H9 (cell line): Measurements from ENCODE around the gene KLF6. TPM values are rescaled to one million over a fixed set of nuclear protein-coding genes. Genes with fewer than 3 reads are reported as not detected.

ENCODE experiments used
- DNase-seq: peaks from one replicate; pipeline ENCODE4 v3.0.0-alpha.2; 2017
- H2AFZ ChIP-seq: one replicate; pipeline ENCODE4 v1.6.1; 2013; ENCODE audit warnings: mild to moderate bottlenecking, low read length, control low read depth, moderate library complexity
- H2AK5ac ChIP-seq: 2 replicates; pipeline ENCODE4 v1.6.1; 2013; ENCODE audit warnings: low read length, control low read depth, mixed read lengths; ENCODE audit not compliant: insufficient read length
- H2BK120ac ChIP-seq: one replicate; pipeline ENCODE4 v1.6.1; 2013; ENCODE audit warnings: low read depth, mild to moderate bottlenecking, low read length, control low read depth, inconsistent platforms; ENCODE audit not compliant: poor library complexity, severe bottlenecking
- H2BK12ac ChIP-seq: 2 replicates; pipeline ENCODE4 v1.6.1; 2013; ENCODE audit warnings: low read length, control low read depth, mixed read lengths, low read depth; ENCODE audit not compliant: insufficient read length
- H2BK15ac ChIP-seq: 2 replicates; pipeline ENCODE4 v1.6.1; 2013; ENCODE audit warnings: low read depth, low read length, control low read depth
- H2BK20ac ChIP-seq: one replicate; pipeline ENCODE4 v1.6.1; 2013; ENCODE audit warnings: low read depth, mild to moderate bottlenecking, low read length, control low read depth, inconsistent platforms; ENCODE audit not compliant: poor library complexity, severe bottlenecking
- H2BK5ac ChIP-seq: 2 replicates; pipeline ENCODE4 v1.6.1; 2013; ENCODE audit warnings: low read length, control low read depth, mixed read lengths; ENCODE audit not compliant: insufficient read length
- H3K14ac ChIP-seq: 2 replicates; pipeline ENCODE4 v1.6.1; 2013; ENCODE audit warnings: low read length, control low read depth; ENCODE audit not compliant: insufficient read depth
- H3K18ac ChIP-seq: 2 replicates; pipeline ENCODE4 v1.6.1; 2013; ENCODE audit warnings: low read depth, mild to moderate bottlenecking, mixed read lengths, low read length, control low read depth; ENCODE audit not compliant: insufficient read length
- H3K23ac ChIP-seq: 2 replicates; pipeline ENCODE4 v1.6.1; 2013; ENCODE audit warnings: low read length, control low read depth, mixed read lengths, low read depth; ENCODE audit not compliant: insufficient read length
- H3K23me2 ChIP-seq: 2 replicates; pipeline ENCODE4 v1.6.1; 2013; ENCODE audit warnings: low read depth, mild to moderate bottlenecking, mixed read lengths, low read length, control low read depth; ENCODE audit not compliant: insufficient read length, poor library complexity, severe bottlenecking
- H3K27ac ChIP-seq: 2 replicates; pipeline ENCODE4 v1.5.1; 2013; ENCODE audit warnings: low read length, control low read depth, mixed read lengths, low read depth; ENCODE audit not compliant: insufficient read length
- H3K27me3 ChIP-seq: 2 replicates; pipeline ENCODE4 v1.6.1; 2013; ENCODE audit warnings: low read length, control low read depth, inconsistent platforms; ENCODE audit not compliant: insufficient read depth
- H3K4ac ChIP-seq: 2 replicates; pipeline ENCODE4 v1.6.1; 2013; ENCODE audit warnings: low read depth, mild to moderate bottlenecking, control low read depth, inconsistent platforms, low read length, moderate library complexity
- H3K4me1 ChIP-seq: 2 replicates; pipeline ENCODE4 v1.6.1; 2013; ENCODE audit warnings: low read length, control low read depth, inconsistent platforms; ENCODE audit not compliant: insufficient read depth
- H3K4me2 ChIP-seq: 2 replicates; pipeline ENCODE4 v1.6.1; 2013; ENCODE audit warnings: low read length, control low read depth, mixed read lengths; ENCODE audit not compliant: insufficient read length, insufficient read depth
- H3K56ac ChIP-seq: 2 replicates; pipeline ENCODE4 v1.6.1; 2013; ENCODE audit warnings: low read depth, mild to moderate bottlenecking, mixed read lengths, low read length, control low read depth; ENCODE audit not compliant: insufficient read length
- H3K79me1 ChIP-seq: 2 replicates; pipeline ENCODE4 v1.6.1; 2013; ENCODE audit warnings: low read depth, mild to moderate bottlenecking, moderate library complexity, low read length, control low read depth, inconsistent platforms; ENCODE audit not compliant: insufficient read depth, poor library complexity, severe bottlenecking
- H3K79me2 ChIP-seq: 2 replicates; pipeline ENCODE4 v1.6.1; 2013; ENCODE audit warnings: low read length, control low read depth, inconsistent platforms; ENCODE audit not compliant: insufficient read depth
- H3K9ac ChIP-seq: 2 replicates; pipeline ENCODE4 v1.6.1; 2013; ENCODE audit warnings: low read length, control low read depth, mixed read lengths; ENCODE audit not compliant: insufficient read length; ENCODE audit errors: extremely low read depth
- H3K9me3 ChIP-seq: one replicate; pipeline ENCODE4 v1.6.1; 2013; ENCODE audit warnings: low read depth, low read length, inconsistent platforms; ENCODE audit not compliant: control insufficient read depth
- H3T11ph ChIP-seq: one replicate; pipeline ENCODE4 v1.6.1; 2013; ENCODE audit warnings: mild to moderate bottlenecking, low read length, control low read depth, inconsistent platforms
- H4K20me1 ChIP-seq: one replicate; pipeline ENCODE4 v1.6.1; 2013; ENCODE audit not compliant: control insufficient read depth, insufficient read length, insufficient read depth
- H4K5ac ChIP-seq: 2 replicates; pipeline ENCODE4 v1.6.1; 2013; ENCODE audit warnings: low read depth, mild to moderate bottlenecking, mixed read lengths, low read length, control low read depth; ENCODE audit not compliant: insufficient read length
- H4K8ac ChIP-seq: replicated peaks from 2 replicates; pipeline ENCODE4 v1.6.1; 2013; ENCODE audit warnings: low read length, control low read depth, mixed read lengths, low read depth; ENCODE audit not compliant: insufficient read length
- H4K91ac ChIP-seq: 2 replicates; pipeline ENCODE4 v1.6.1; 2013; ENCODE audit warnings: low read depth, mild to moderate bottlenecking, moderate library complexity, mixed read lengths, low read length, control low read depth; ENCODE audit not compliant: insufficient read length
- H3K27ac Mint-ChIP-seq, 3 experiments: 2 replicates in 2 of 3; 3 replicates in 1 of 3; pipeline ENCODE4 v1.8.0; 2020 to 2021; ENCODE audit warnings: mixed read lengths in 3 of 3, mild to moderate bottlenecking in 1 of 3, moderate library complexity in 1 of 3
- H3K27me3 Mint-ChIP-seq: 2 replicates; pipeline ENCODE4 v1.8.0; 2021; ENCODE audit warnings: low read depth, mild to moderate bottlenecking, moderate library complexity, mixed read lengths
- H3K36me3 Mint-ChIP-seq, 3 experiments: 2 replicates in 2 of 3; 3 replicates in 1 of 3; pipeline ENCODE4 v1.8.0; 2020 to 2021; ENCODE audit warnings: low read depth in 3 of 3, mixed read lengths in 3 of 3; ENCODE audit not compliant: insufficient read depth in 1 of 3
- H3K4me1 Mint-ChIP-seq, 2 experiments: 2 replicates each; pipeline ENCODE4 v1.8.0; 2020; ENCODE audit warnings: mixed read lengths in 2 of 2
- H3K4me3 Mint-ChIP-seq, 2 experiments: 2 replicates in 1 of 2; 3 replicates in 1 of 2; pipeline ENCODE4 v1.8.0; 2020 to 2021; ENCODE audit warnings: mild to moderate bottlenecking in 2 of 2, mixed read lengths in 2 of 2, moderate library complexity in 1 of 2
- H3K9me3 Mint-ChIP-seq, 2 experiments: 2 replicates in 1 of 2; 3 replicates in 1 of 2; pipeline ENCODE4 v1.8.0; 2020; ENCODE audit warnings: mild to moderate bottlenecking in 2 of 2, mixed read lengths in 2 of 2, moderate library complexity in 1 of 2
- WGBS: extraction: QIAGEN DNeasy Blood & Tissue Kit; methylation state at CpG from one replicate; pipeline ENCODE4 v1.1.7; 2013; ENCODE audit warnings: missing lambda C conversion rate, low lambda C conversion rate, mixed read lengths; ENCODE audit not compliant: insufficient read length; ENCODE audit errors: extremely low coverage; 5-methylcytosine and 5-hydroxymethylcytosine counted together
- total RNA-seq: library from RNA; stranded (reverse); gene quantifications from 2 replicates; pipeline ENCODE4 v1.2.1, GENCODE V29; 2021
- TF ChIP-seq, protein P1 (sequence below): fragments of 200-600 bp; sonication (generic); conservative IDR thresholded peaks from 3 replicates; pipeline ENCODE4 v1.8.0; 2021; ENCODE audit warnings: antibody characterized with exemption, mild to moderate bottlenecking

The KLF6 gene
- total RNA-seq, 1 experiment from 2014 or later = 19.3 TPM

DNA sequence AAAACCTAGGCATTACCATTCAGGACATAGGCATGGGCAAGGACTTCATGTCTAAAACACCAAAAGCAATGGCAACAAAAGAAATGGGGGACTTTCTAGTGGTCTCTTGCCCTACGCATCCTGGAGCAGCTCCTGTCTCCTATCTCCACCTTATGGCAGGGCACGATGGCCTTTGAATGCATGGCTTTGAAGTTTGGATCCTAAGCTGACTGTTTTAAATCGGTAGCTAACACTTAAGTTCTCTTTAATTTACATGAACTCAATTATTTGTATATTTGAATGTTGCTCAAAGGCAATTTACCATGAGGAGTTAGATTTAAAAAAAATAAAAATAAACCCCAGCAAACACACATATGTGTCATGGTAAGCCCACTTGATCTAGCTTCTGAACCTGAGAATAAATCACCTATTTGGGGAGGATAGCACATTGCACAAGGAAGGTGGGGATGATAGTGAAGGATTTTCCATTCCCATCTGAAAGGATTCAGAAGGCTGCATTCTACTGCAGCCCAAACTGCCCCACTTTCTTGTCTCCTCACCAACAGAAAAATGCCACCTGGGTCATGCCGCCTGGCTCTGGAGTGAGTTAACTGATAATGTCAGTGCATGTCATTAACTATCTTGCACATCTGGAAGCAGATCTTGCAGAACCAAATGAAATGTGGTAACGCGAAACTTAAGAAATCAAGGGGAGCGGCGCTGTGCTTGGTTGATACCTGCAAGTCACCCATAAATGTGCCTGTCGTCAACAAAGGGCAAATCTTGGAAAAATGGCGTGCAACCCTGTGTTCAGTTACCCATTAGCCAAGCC lies 12.4 kb downstream of the KLF6 start:
- Histone ChIP-seq H4K8ac (no peak overlapping the region), H2BK20ac (no peak overlapping the region), H4K5ac (no peak overlapping the region), H2BK12ac (no peak overlapping the region), H4K20me1 (no peaks in the 10 kb centered on the region), H3K9me3 (no peaks in the 10 kb centered on the region), H3K79me1 (no peaks in the 10 kb centered on the region), H2BK15ac (no peak overlapping the region), H3K14ac (no peak overlapping the region), H2BK120ac (no peak overlapping the region), H2AK5ac (no peak overlapping the region), H3K23me2 (no peaks in the 10 kb centered on the region), H3K27ac (no peak overlapping the region), H3K4me1 (peaks cover 3% of the 10 kb centered on the region; the same call in 1 of the 2 replicates), H3K4ac (no peak overlapping the region), H3K79me2 (no peaks in the 10 kb centered on the region), H3T11ph (no peak overlapping the region), H3K18ac (no peak overlapping the region), H2AFZ (no peak overlapping the region), H4K91ac (no peak overlapping the region), H3K56ac (no peak overlapping the region), H3K4me2 (no peak overlapping the region), H2BK5ac (no peak overlapping the region), H3K23ac (no peak overlapping the region), H3K9ac (no peak overlapping the region), H3K27me3 (no peaks in the 10 kb centered on the region)
- DNase-seq = no peak
- Mint-ChIP-seq H3K27ac (0 out of 7 replicates have a peak overlapping the region, but pooled peaks of 1 of the 3 experiments have one; percentile 16), H3K4me1 (peaks cover 28 to 32% of the 10 kb centered on the region in 2 experiments), H3K36me3 (peaks cover 7 to 18% (median 15%) of the 10 kb centered on the region in 3 experiments), H3K9me3 (peaks cover 0 to 2% of the 10 kb centered on the region in 2 experiments; a peak in 1 of 5 replicates), H3K4me3 (no peak overlapping the region), H3K27me3 (no peaks in the 10 kb centered on the region)
- no CpG with 5 or more reads among the region's 10 CpGs for WGBS
- TF ChIP-seq, protein P1, sequence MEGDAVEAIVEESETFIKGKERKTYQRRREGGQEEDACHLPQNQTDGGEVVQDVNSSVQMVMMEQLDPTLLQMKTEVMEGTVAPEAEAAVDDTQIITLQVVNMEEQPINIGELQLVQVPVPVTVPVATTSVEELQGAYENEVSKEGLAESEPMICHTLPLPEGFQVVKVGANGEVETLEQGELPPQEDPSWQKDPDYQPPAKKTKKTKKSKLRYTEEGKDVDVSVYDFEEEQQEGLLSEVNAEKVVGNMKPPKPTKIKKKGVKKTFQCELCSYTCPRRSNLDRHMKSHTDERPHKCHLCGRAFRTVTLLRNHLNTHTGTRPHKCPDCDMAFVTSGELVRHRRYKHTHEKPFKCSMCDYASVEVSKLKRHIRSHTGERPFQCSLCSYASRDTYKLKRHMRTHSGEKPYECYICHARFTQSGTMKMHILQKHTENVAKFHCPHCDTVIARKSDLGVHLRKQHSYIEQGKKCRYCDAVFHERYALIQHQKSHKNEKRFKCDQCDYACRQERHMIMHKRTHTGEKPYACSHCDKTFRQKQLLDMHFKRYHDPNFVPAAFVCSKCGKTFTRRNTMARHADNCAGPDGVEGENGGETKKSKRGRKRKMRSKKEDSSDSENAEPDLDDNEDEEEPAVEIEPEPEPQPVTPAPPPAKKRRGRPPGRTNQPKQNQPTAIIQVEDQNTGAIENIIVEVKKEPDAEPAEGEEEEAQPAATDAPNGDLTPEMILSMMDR = no peak
